ENCODE data around the gene NANOS3.
A peak's percentile ranks its signal among the peaks of the same experiment; 100 is the strongest.

NANOS3 gene

DNA sequence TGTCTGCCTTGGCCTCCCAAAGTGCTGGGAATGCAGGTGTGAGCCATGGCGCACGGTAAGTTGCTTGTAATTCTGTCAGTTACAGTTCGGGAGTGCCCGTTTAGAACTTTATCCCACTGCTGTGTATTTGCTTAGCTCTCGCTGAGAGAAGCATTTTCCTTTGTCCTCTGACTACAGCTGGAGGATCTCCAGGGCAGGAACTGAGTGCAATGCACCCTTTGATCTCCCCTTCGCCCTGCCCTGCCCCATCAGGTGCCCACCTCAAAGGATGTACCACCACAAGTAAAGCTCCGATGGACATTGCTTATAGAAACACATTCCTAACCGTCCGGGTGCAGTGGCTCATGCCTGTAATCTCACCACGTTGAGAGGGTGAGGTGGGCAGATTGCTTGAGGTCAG, 22.5 kb downstream of the NANOS3 start:
- Histone ChIP-seq H3K9me3 (no peaks in the 10 kb centered on the region; the same call in 1 of the 2 replicates), H3K36me3 (replicated peaks) (no peaks in the 10 kb centered on the region), H3K4me3 (no peak overlapping the region), H3K4me1 (no peaks in the 10 kb centered on the region), H3K27me3 (ENCODE audit: low read depth) (no peaks in the 10 kb centered on the region)
- in situ Hi-C loops (cut with MboI; ENCODE audit: low sequenced_read_pairs): no loop called here
- DNase-seq (ENCODE audit: low spot score in 2 of 2): no peak

DNA sequence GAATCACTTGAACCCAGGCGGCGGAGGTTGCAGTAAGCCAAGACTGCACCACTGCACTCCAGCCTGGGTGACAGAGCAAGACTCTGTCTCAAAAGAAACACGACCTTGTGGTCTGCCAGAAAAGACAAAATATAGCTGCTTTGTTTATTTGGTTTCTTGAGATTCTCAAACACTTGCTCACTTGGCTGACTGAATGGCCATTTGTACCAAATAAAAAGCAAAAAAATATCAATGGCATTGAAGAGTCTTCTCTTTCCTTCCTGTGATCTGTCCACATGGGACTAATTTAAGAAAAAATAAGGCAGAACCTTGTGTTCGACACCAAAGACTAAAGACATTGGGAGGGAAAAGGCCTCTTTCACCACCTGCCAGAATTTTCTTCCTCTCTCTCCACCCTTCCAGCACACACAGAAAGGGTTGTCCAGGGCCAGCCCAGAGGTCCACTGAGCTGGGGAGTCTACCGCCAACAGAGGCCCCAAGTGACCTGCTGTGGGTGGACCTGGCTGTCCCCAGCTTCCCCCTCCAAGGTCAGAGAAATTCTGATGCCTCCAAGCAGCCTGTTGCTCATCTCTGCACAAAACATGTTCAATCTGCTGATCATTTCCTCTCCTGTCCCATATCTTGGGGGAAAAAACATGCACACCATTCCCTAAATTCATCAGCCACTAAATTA, 23.1 kb downstream of the NANOS3 start:
- H3K4me1 ChIP-seq: no peaks in the 10 kb centered on the region
- DNase-seq (ENCODE audit: low spot score in 2 of 2): no peak
- H3K9me3 ChIP-seq: no peaks in the 10 kb centered on the region; the same call in 1 of the 2 replicates
- in situ Hi-C loops (cut with MboI; ENCODE audit: low sequenced_read_pairs): no loop called here
- no peak overlapping the region for H3K4me3 ChIP-seq
- no peaks in the 10 kb centered on the region for H3K36me3 ChIP-seq (replicated peaks)
- no peaks in the 10 kb centered on the region for H3K27me3 ChIP-seq (ENCODE audit: low read depth)

DNA sequence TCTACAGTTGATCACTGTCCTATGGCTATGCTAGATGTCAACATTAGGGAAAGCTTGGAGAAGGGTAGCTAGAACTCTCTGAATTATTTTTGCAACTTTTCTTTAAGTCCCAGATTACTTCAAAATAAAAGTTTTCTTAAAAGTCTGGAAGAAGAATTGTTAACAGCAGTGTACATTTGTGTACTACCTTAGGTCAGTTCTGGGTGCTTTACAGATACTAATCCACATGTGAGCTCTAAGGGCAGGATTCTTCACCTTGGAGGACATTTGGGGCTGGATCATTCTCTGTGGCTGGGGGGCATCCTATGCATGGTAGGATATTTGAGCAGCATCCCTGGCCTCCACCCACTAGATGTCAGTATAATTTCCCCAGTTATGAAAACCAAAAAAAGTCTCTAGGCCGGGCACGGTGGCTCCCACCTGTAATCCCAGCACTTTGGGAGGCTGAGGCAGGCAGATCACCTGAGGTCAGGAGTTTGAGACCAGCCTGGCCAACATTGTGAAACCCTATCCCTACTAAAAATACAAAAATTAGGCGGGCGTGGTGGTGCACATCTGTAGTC, 26.1 kb downstream of the NANOS3 start:
- H3K4me3 ChIP-seq: no peak overlapping the region
- no peaks in the 10 kb centered on the region for H3K27me3 ChIP-seq (ENCODE audit: low read depth)
- in situ Hi-C loops (cut with MboI; ENCODE audit: low sequenced_read_pairs): no loop called here
- peaks cover 8% of the 10 kb centered on the region for H3K4me1 ChIP-seq
- no peaks in the 10 kb centered on the region for H3K36me3 ChIP-seq (replicated peaks)
- H3K9me3 ChIP-seq: no peaks in the 10 kb centered on the region
- peak; percentile 22 to 46 for DNase-seq (ENCODE audit: low spot score in 2 of 2)

DNA sequence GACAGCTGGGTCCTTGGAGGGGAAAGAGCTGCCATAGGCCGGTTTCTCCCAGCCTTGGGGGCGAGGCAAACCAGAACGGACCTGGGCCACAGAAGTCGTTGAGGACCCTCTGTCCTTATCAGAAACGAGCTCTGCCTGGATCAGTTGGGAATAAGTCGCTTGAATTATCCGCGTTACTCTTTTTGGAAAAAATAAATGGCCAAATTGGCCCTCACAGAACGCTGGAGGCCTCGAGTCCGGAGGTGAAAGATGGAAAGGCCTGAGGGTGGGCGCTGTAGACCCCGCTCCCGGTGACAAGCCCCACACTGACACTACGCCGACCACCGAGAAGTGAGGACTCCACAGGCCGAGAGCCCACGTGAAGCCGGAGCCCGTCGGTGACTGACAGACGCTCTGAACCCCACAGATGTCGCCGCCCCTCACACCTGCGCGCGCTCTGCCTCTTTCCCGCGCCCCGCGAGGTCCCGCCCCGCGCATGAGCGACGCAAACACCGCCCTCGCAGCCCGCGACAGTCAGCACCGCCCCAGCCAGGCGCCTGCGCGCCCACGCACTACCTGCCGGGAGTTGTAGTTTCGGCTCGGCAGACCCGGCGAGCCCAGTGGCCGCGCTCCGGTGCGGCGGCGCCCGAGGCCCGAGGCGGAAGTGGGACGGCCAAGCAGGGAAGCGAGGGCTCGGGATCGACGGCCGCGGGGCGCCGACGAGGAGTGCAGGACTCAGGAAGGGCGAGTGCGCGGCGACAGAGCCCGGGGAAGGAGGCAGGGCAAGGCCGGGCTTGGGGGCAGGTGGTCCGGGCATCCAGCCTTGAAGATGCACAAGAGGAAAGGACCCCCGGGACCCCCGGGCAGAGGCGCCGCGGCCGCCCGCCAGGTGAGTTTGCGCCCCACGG, 28.9 kb downstream of the NANOS3 start, which contains the start of the genes BRME1 and CC2D1A:
TSS of gene BRME1 (minus strand) at position 484 of the 887 bp plus-strand sequence. CDS start 1,225 bp downstream, outside the sequence.
TSS of gene CC2D1A (plus strand) at position 568 of the 887 bp plus-strand sequence. CDS start at position 809, 241 bp downstream.
- Histone ChIP-seq H3K36me3 (replicated peaks) (peaks cover 10% of the 10 kb centered on the region), H3K9me3 (no peaks in the 10 kb centered on the region), H3K4me1 (peaks cover 8% of the 10 kb centered on the region), H3K4me3 (peak within 1 kb of the TSS; percentile 76), H3K27me3 (ENCODE audit: low read depth) (no peaks in the 10 kb centered on the region)
- in situ Hi-C loops (cut with MboI; ENCODE audit: low sequenced_read_pairs): no loop called here
- peak; percentile 78 to 95 for DNase-seq (ENCODE audit: low spot score in 2 of 2)

DNA sequence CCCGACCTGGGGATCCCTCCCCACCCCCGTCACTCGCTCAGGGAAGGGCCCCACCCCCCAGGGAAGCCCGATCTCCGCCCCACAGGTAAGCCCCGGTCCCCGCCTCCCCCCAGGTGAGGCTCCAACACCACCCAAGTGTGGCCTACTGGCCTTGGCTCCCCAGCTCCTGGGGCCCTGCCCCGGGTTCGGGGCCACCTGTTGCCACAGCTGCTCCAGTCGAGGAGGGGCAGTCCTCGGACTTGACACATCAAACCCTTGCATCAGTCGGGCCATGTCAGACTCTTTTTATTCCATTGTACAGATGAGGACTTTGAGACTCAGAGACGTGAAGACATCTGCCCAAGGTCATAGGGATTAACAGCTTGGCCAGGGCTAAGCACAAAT, 29.6 kb downstream of the NANOS3 start:
- Histone ChIP-seq H3K9me3 (no peaks in the 10 kb centered on the region), H3K27me3 (ENCODE audit: low read depth) (no peaks in the 10 kb centered on the region), H3K36me3 (replicated peaks) (peaks cover 10% of the 10 kb centered on the region), H3K4me1 (peaks cover 8% of the 10 kb centered on the region), H3K4me3 (peak overlapping the region; percentile 76)
- DNase-seq (ENCODE audit: low spot score in 2 of 2): no peak
- in situ Hi-C loops (cut with MboI; ENCODE audit: low sequenced_read_pairs): no loop called here

DNA sequence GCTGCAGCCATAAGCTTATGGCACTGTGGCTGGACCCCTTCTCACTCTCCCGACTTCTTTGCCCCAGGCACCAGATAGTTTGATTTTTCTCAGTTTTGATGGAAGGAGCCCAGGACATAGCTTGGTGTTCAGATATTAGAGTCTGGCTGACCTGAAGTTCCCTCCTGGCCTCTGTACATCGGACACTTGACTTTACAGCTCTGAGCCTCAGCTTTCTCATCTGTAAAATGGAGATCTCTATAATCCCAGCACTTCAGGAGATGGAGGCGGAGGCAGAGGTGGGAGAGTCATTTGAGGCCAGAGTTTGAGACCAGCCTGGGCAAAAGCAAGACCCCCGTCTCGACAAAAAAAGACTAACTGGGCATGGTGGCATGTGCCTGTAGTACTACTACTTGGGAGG, 30.0 kb downstream of the NANOS3 start:
- H3K36me3 ChIP-seq (replicated peaks): peaks cover 10% of the 10 kb centered on the region
- H3K27me3 ChIP-seq (ENCODE audit: low read depth): no peaks in the 10 kb centered on the region
- peak overlapping the region; percentile 76 for H3K4me3 ChIP-seq
- peaks cover 8% of the 10 kb centered on the region for H3K4me1 ChIP-seq
- no peaks in the 10 kb centered on the region for H3K9me3 ChIP-seq
- in situ Hi-C loops (cut with MboI; ENCODE audit: low sequenced_read_pairs): no loop called here
- no peak for DNase-seq (ENCODE audit: low spot score in 2 of 2)

DNA sequence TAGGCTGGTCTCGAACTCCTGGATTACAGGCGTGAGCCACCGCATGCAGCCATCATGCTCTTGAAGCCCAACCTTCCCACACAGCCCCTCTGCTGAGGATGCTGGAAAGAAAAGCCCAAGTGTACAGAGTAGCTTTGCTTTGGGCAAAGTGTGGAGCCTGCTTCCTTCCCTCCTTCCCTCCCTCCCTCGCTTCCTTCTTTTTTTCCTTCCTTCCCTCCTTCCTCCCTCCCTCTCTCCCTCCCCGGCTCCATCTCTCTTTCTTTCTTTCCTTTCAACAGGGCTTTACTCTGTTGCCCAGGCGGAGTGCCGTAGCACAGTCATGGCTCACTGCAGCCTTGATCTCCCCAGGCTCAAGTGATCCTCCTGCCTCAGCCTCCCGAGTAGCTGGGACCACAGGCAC, 31.7 kb downstream of the NANOS3 start:
- no peak for DNase-seq (ENCODE audit: low spot score in 2 of 2)

DNA sequence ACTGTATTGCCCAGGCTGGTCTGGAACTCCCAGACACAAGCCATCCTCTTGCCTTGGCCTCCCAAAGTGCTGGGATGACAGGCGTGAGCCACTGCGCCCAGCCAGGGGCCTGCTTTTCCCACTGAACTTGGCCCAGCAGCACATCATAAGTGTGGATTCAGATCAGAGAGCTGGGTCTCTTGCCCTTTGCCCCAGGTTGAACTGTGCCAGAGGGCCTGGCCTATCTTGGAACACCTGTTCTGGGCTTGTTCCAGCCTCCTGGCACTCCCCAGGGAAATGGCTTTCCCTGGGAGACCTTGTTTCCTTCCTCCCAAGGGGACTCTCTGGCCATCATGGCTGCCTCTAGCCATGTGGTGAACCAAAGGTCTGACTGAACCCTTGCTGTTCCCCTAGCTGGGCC, 32.5 kb downstream of the NANOS3 start:
- Histone ChIP-seq H3K9me3 (no peaks in the 10 kb centered on the region), H3K4me3 (no peak overlapping the region), H3K27me3 (ENCODE audit: low read depth) (no peaks in the 10 kb centered on the region), H3K36me3 (replicated peaks) (peaks cover 29% of the 10 kb centered on the region), H3K4me1 (peaks cover 8% of the 10 kb centered on the region)
- no peak for DNase-seq (ENCODE audit: low spot score in 2 of 2)
- in situ Hi-C loops (cut with MboI; ENCODE audit: low sequenced_read_pairs): no loop called here

More for the DNA sequence above, 31.7 kb downstream of the NANOS3 start:
- peaks cover 8% of the 10 kb centered on the region for H3K4me1 ChIP-seq
- H3K36me3 ChIP-seq (replicated peaks): peaks cover 24% of the 10 kb centered on the region
- H3K4me3 ChIP-seq: no peak overlapping the region
- H3K27me3 ChIP-seq (ENCODE audit: low read depth): no peaks in the 10 kb centered on the region
- H3K9me3 ChIP-seq: no peaks in the 10 kb centered on the region
- in situ Hi-C loops (cut with MboI; ENCODE audit: low sequenced_read_pairs): no loop called here

DNA sequence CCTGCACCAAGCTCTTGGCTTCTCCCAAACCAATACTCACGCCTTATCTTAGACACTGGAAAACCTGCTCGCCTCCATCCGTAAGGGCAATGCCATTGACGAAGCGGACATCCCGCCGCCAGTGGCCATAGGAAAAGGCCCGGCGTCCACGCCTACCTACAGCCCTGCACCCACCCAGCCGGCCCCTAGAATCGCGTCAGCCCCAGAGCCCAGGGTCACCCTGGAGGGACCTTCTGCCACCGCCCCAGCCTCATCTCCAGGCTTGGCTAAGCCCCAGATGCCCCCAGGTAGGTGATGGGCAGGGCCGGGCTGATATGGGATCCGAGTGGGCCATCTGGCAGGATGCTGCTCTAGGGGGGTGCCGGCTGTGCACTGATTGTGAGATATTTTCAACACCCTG, 36.4 kb downstream of the NANOS3 start:
- Histone ChIP-seq H3K4me1 (no peaks in the 10 kb centered on the region), H3K36me3 (replicated peaks) (peaks cover 48% of the 10 kb centered on the region), H3K27me3 (ENCODE audit: low read depth) (no peaks in the 10 kb centered on the region), H3K9me3 (no peaks in the 10 kb centered on the region), H3K4me3 (no peak overlapping the region)
- in situ Hi-C loops (cut with MboI; ENCODE audit: low sequenced_read_pairs): no loop called here
- DNase-seq (ENCODE audit: low spot score in 2 of 2): no peak

DNA sequence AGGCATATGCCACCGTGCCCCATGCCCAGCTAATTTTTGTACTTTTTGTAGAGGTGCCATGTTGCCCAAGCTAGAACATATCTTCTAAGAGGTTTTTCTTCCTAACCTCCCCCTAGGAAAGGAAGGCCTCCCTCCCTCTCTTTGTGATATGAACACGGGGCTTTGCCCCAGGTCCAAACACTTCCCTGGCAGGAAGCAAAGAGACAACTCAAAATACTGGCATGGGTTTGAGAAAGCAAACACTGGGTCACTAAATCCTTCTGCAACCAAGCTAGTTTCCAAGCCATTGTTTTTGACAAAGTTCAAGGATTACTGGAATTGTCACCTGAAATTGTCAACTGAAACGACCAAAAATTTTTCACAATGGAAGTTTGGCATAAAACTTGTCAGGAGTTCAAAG, 37.8 kb downstream of the NANOS3 start:
- no peak for DNase-seq (ENCODE audit: low spot score in 2 of 2)
- in situ Hi-C loops (cut with MboI; ENCODE audit: low sequenced_read_pairs): no loop called here
- Histone ChIP-seq H3K4me1 (no peaks in the 10 kb centered on the region), H3K9me3 (no peaks in the 10 kb centered on the region), H3K27me3 (ENCODE audit: low read depth) (no peaks in the 10 kb centered on the region), H3K4me3 (no peak overlapping the region), H3K36me3 (replicated peaks) (peaks cover 56% of the 10 kb centered on the region)

DNA sequence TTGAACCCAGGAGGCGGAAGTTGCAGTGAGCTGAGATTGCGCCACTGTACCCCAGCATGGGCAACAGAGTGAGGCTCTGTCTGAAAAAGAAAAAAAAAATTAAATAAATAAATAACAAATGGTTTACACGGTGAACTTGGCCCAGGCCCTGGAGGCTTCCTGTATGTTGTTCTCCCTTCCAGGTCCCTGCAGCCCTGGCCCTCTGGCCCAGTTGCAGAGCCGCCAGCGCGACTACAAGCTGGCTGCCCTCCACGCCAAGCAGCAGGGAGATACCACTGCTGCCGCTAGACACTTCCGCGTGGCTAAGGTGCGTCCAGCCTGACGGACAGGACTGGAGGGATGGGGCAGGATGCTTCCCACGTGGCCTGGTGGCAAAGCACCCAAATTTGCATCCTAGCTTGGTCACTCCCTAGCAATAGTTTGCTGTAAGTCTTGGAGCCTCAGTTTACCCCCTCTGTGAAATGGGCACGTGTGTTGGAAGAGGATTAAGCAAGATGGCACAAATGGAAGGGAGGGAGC, 41.0 kb downstream of the NANOS3 start:
- Histone ChIP-seq H3K4me1 (no peaks in the 10 kb centered on the region), H3K9me3 (no peaks in the 10 kb centered on the region), H3K27me3 (ENCODE audit: low read depth) (no peaks in the 10 kb centered on the region), H3K36me3 (replicated peaks) (peaks cover 68% of the 10 kb centered on the region), H3K4me3 (no peak overlapping the region)
- DNase-seq (ENCODE audit: low spot score in 2 of 2): no peak
- in situ Hi-C loops (cut with MboI; ENCODE audit: low sequenced_read_pairs): no loop called here

DNA sequence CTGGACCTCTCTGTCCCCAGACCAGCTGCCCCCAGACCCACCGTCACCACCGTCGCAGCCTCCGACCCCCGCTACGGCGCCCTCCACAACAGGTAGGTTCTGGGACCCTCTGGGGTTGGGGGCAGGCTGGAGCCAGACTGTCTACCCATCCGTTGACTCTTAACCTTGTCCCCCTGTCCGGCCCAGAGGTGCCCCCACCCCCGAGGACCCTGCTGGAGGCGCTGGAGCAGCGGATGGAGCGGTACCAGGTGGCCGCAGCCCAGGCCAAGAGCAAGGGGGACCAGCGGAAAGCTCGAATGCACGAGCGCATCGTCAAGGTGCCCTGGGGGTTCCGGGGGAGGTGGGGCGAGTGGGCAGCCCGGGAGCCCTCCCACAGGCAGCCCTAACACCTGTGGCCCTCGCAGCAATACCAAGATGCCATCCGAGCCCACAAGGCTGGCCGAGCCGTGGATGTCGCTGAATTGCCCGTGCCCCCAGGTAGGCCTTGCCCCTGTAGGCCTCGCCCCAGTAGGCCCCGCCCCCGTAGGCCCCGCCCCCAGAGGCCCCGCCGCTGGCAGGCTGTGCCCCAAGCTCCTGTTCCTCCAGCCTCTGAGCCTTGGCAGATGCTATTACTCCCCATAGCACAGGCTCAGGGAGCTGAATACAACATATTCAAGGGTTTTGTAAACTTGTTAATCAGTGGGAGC, 41.9 kb downstream of the NANOS3 start:
- Histone ChIP-seq H3K4me3 (no peak overlapping the region), H3K36me3 (replicated peaks) (peaks cover 67% of the 10 kb centered on the region), H3K4me1 (no peaks in the 10 kb centered on the region), H3K27me3 (ENCODE audit: low read depth) (no peaks in the 10 kb centered on the region), H3K9me3 (no peaks in the 10 kb centered on the region)
- in situ Hi-C loops (cut with MboI; ENCODE audit: low sequenced_read_pairs): no loop called here
- no peak for DNase-seq (ENCODE audit: low spot score in 2 of 2)

DNA sequence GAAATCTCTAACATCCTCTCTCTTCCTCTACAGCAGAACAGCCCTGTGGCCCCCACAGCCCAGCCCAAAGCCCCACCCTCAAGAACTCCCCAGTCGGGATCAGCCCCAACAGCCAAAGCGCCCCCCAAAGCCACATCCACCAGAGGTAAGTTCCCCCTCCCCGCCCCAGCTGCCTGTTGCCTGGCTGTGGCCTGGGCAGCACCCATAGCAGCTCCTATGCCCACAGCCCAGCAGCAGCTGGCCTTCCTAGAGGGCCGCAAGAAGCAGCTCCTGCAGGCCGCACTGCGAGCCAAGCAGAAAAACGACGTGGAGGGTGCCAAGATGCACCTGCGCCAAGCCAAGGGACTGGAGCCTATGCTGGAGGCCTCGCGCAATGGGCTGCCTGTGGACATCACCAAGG, 43.6 kb downstream of the NANOS3 start:
- H3K36me3 ChIP-seq (replicated peaks): peaks cover 72% of the 10 kb centered on the region
- in situ Hi-C loops (cut with MboI; ENCODE audit: low sequenced_read_pairs): no loop called here
- H3K27me3 ChIP-seq (ENCODE audit: low read depth): no peaks in the 10 kb centered on the region
- H3K4me1 ChIP-seq: no peaks in the 10 kb centered on the region
- H3K4me3 ChIP-seq: no peak overlapping the region
- no peaks in the 10 kb centered on the region for H3K9me3 ChIP-seq
- no peak for DNase-seq (ENCODE audit: low spot score in 2 of 2)

All from HAP-1 (cell line).